ENCODE measurements around the gene PDCD11.

Gene PDCD11

GRCh38 chr10:103396067-103396788 lies at the start of gene PDCD11, which contains the start of gene ATP5MK (continued):
- TF ChIP-seq ZNF660 (tag by site-specific recombination; IDR thresholded peaks at IDR 0.05) (0 out of 2 replicates have a peak, but pooled peaks have one; percentile 6), ZNF837 (tag by site-specific recombination; IDR thresholded peaks at IDR 0.05) (no peak), PATZ1 (tag by site-specific recombination; IDR thresholded peaks at IDR 0.05) (peak; percentile 79), ZBTB17 (tag by site-specific recombination; IDR thresholded peaks at IDR 0.05) (peak; percentile 36; the same call in 1 of the 2 replicates), ZNF501 (tag by site-specific recombination; IDR thresholded peaks at IDR 0.05) (0 out of 2 replicates have a peak, but pooled peaks have one; percentile 34), GLIS2 (tag by site-specific recombination; IDR thresholded peaks at IDR 0.05) (peak; percentile 87), ZNF530 (tag by site-specific recombination; IDR thresholded peaks at IDR 0.05; ENCODE audit: low read depth) (no peak), ZBTB10 (tag by site-specific recombination; IDR thresholded peaks at IDR 0.05) (peak; percentile 36; the same call in 1 of the 2 replicates), ZNF518A (tag by site-specific recombination; conservative IDR thresholded peaks at IDR 0.05; ENCODE audit: low read depth) (peak; percentile 90), ZNF391 (tag by site-specific recombination; IDR thresholded peaks at IDR 0.05; ENCODE audit: borderline replicate concordance, low read depth) (no peak), PBX3 (CRISPR knock-in tag; IDR thresholded peaks at IDR 0.05) (peak; percentile 41; the same call in 1 of the 2 replicates), TRIM28 (IDR thresholded peaks at IDR 0.05; ENCODE audit: borderline replicate concordance, low read length) (no peak), KLF16 (tag by site-specific recombination; IDR thresholded peaks at IDR 0.05) (peak; percentile 64; the same call in 1 of the 2 replicates), KLF17 (tag by site-specific recombination; IDR thresholded peaks at IDR 0.05) (peak; percentile 23; the same call in 1 of the 2 replicates), ZNF174 (tag by site-specific recombination; IDR thresholded peaks at IDR 0.05) (no peak), ZNF16 (tag by site-specific recombination; IDR thresholded peaks at IDR 0.05; ENCODE audit: low read depth) (no peak), ZNF2 (tag by site-specific recombination; IDR thresholded peaks at IDR 0.05) (peak; percentile 96), SP2 (tag by site-specific recombination; IDR thresholded peaks at IDR 0.05) (peak; percentile 99), BCL11A (tag by site-specific recombination; IDR thresholded peaks at IDR 0.05; ENCODE audit: low read depth) (0 out of 2 replicates have a peak, but pooled peaks have one; percentile 26), ZBTB8A (tag by site-specific recombination; IDR thresholded peaks at IDR 0.05) (peak; percentile 62), INSM2 (tag by site-specific recombination; IDR thresholded peaks at IDR 0.05) (0 out of 2 replicates have a peak, but pooled peaks have one; percentile 23), ZNF580 (tag by site-specific recombination; IDR thresholded peaks at IDR 0.05) (no peak), REPIN1 (tag by site-specific recombination; IDR thresholded peaks at IDR 0.05; ENCODE audit: low read depth) (peak; percentile 33; the same call in 1 of the 2 replicates), KLF1 (tag by site-specific recombination; IDR thresholded peaks at IDR 0.05) (no peak)
